Erythroblast (primary cell): ENCODE measurements around the gene BMP6.

ENCODE experiments used
- GATA1 ChIP-seq: IDR thresholded peaks from 2 replicates; pipeline ENCODE4 v1.6.1; 2011; ENCODE audit warnings: low read depth, mild to moderate bottlenecking, control low read depth, low read length, moderate library complexity
- POLR2A ChIP-seq: IDR thresholded peaks from 2 replicates; pipeline ENCODE4 v1.6.1; 2011; ENCODE audit warnings: mild to moderate bottlenecking, low read length

DNA sequence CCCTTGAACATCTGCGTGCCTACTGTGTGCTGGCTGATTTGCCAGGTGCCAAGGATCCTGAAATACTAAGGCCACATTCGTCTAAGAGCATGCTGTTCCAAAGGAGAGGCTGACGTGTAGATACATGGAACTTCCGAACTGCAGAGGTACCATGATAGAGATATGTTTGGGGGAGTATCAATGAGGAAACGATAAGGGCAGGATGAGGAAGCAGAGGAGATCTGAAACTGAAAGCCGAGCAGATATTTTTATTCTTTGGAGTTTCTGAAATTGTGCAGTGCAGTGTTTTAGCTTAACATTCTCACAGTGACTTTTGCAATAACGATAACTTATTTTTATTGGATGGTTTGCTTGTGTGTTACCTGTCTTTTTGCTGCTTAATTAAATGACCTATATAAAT is 24.3 kb downstream of the BMP6 start:
- TF ChIP-seq POLR2A (no peak), GATA1 (no peak)
